Activated T-helper 2 cell treated with anti-CD3 and anti-CD28 coated beads, Interferon-gamma antibody, Interleukin-2, Interleukin-4, amounts not matched to agents 10 μg/mL and 5 μg/mL and 100 μg/mL, durations not matched to agents 14 hours and 24 hours and 36 hours (primary cell): ENCODE data around the gene LRRC61. TPM values are rescaled to one million over a fixed set of nuclear protein-coding genes. Genes with fewer than 3 reads are reported as not detected.

Experiments used
- DNase-seq: peaks from one replicate; pipeline ENCODE4 v3.0.0; 2021; ENCODE audit warnings: low spot score
- H3K27ac Mint-ChIP-seq: one replicate; pipeline ENCODE4 v1.8.0; 2021; ENCODE audit warnings: mixed read lengths
- H3K27me3 Mint-ChIP-seq: one replicate; pipeline ENCODE4 v1.8.0; 2021; ENCODE audit warnings: low read depth, mixed read lengths
- H3K36me3 Mint-ChIP-seq: one replicate; pipeline ENCODE4 v1.8.0; 2021; ENCODE audit warnings: low read depth, mixed read lengths
- H3K4me1 Mint-ChIP-seq: one replicate; pipeline ENCODE4 v1.8.0; 2021; ENCODE audit warnings: low read depth, mixed read lengths
- H3K4me3 Mint-ChIP-seq: one replicate; pipeline ENCODE4 v1.8.0; 2021; ENCODE audit warnings: low read depth, mild to moderate bottlenecking, moderate library complexity, mixed read lengths
- H3K9me3 Mint-ChIP-seq: one replicate; pipeline ENCODE4 v1.8.0; 2021; ENCODE audit warnings: mixed read lengths
- intact Hi-C: fragments of 100-400 bp; cut with micrococcal nuclease; formaldehyde crosslinking; loops from one replicate; pipeline ENCODE4 v1.15.1; 2023
- total RNA-seq: library from RNA; stranded (reverse); gene quantifications from 2 replicates; pipeline ENCODE4 v1.2.3, GENCODE V29; 2022

The LRRC61 gene
- total RNA-seq, 1 donor from 2014 or later = 25.8 TPM

DNA sequence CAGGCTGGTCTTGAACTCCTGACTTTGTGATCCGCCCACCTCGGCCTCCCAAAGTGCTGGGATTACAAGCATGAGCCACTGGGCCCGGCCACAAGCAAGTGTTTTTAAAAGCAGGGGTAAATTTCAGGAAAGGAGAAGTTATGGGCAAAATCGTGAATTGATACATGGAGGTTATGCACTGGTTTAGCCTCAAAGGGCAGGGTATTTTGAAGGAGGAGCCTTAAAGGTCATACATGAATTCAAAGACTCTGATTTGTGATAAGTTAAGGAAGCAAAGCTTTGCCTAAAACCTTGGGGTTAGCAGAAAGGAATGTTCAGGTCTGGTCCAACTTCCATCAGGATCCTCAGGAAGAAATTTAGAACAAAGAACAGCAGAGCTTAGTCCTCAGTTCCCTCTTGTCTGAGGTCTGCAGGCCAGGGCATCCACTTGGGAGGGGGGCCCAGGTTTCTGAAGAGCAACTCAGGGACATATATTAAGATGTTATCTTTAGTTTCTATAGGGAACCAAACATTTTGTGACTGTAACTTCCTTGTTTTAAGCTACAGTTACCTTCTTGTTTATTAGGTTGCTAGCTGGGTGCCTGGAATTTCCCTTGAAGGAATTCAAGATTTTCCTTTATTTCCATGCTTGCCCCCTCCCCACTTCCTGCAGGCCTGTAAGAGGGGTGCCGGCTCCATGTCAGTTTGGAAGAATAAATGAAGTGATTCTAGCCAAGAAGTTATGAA lies 42.7 kb downstream of the LRRC61 start:
- no peaks in the 10 kb centered on the region for H3K9me3 Mint-ChIP-seq
- intact Hi-C loops = no loop called here
- H3K4me1 Mint-ChIP-seq = peaks cover 35% of the 10 kb centered on the region
- H3K36me3 Mint-ChIP-seq = peaks cover 12% of the 10 kb centered on the region
- H3K4me3 Mint-ChIP-seq = peak overlapping the region; percentile 8
- no peaks in the 10 kb centered on the region for H3K27me3 Mint-ChIP-seq
- DNase-seq = no peak
- no peak overlapping the region for H3K27ac Mint-ChIP-seq

DNA sequence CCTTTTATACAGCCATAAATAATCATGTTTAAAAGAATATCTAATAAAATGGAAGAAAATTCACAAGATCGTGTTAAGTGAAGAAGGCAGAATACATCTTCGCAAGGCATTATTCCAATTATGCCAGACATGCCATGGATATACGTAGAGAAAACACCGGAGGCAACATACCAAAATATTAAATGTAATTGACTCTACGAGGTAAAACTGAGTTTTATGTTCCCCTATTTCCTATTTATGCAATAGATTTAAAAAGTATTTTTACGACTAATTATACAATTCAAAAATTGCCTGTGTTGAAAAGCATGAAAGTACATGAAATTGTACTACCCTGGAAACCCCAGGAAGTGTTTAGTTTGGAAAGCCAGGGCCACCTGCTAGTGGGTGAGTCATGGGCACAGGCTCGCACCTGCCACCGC lies 44.5 kb downstream of the LRRC61 start:
- peaks cover 36% of the 10 kb centered on the region for H3K4me1 Mint-ChIP-seq
- intact Hi-C loops = loop anchor here (1.0 to 2.0 kb wide), 3 partner anchors 10 to 53 kb away; partner anchors contain the start of genes ACTR3C and LRRC61
- peak overlapping the region; percentile 84 for H3K4me3 Mint-ChIP-seq
- H3K27ac Mint-ChIP-seq = peak overlapping the region; percentile 85
- H3K27me3 Mint-ChIP-seq = no peaks in the 10 kb centered on the region
- peaks cover 18% of the 10 kb centered on the region for H3K36me3 Mint-ChIP-seq
- H3K9me3 Mint-ChIP-seq = no peaks in the 10 kb centered on the region
- no peak for DNase-seq

DNA sequence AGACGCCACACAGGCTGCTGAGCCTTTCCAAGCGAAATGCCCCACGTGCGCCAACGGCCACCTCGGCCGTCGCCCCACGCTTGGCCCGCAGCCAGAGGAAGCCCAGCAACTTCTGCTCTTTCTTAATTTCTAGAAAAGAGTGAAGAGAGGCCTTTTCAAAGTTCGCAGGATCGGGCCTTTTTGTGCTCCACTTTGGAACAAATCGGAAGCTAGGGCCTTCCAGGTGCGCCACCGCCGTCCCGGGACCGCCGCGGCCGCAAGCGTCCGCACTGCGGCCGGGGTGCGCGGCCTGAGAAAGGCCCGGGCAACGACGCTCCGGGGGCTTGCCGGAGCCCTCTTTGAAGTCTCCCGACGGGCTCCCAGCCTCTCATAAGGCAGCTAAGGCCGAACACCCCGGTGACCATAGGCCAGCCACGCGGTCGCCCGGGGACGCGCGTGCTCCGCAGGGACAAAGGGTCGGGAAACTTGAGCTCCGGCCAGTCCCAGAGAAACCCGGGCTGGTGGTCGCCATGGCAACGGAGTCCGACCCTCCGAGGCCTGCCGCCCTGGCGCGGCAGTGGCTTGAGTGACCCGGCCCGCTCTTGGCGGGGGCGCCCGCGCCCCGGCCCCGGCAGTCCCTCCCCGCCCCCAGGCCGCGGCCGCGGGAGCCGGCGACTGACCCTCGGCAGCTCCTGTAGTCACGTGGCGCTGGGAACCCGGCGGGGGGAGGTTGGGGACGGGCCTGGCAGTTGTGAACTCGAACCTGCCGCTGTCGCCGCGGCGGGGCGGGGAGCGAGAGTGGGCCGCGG lies 45.1 kb downstream of the LRRC61 start, which contains the start of gene REPIN1:
Gene REPIN1, plus strand, starts transcription at position 727 of the 788 bp plus-strand sequence. CDS start 890 bp downstream, outside the sequence.
- peaks cover 23% of the 10 kb centered on the region for H3K36me3 Mint-ChIP-seq
- intact Hi-C loops = loop anchor here (1.0 to 2.0 kb wide), 3 partner anchors 11 to 53 kb away; partner anchors contain the start of genes ACTR3C and LRRC61

DNA sequence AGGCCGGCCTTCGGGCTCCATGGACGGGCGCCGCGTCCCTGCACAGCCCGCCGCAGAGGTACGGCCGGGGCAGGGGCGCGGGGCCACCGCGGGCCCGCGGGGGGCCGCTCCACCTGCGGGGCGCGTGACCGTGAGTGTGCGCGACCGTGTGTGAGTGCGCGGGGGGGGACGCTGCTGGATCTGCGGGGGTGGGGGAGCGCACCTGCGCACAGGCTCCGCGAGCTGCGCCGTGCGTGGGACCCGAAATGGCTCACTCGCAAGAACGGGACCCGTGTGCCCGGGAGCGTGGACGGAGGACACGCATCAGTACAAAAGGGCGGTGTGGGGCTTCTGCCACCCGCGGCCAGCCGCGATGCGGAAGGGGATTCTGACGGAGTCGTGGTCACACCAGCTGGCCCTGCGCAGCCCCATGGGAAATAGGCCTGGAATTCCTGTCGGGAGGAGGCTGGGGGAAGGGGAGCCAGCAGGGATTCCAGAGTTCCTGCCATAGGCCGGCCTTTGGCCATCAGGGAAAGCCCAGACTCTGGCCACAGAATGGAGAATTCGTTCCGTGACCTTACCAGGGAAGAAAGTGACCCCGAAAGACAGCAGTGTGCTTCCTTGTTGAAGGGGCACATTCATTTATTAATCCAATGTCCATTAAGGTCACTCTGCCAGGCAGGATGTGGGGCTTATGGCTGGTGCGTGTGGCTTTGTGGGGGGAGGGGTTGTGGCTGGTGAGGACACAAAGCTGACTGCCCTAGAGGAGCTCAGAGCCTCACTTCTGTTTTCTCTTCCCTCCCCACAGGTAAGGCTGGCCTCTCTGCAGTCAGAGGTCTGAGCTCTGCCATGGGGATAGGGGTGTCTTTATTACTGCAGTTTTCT lies 46.0 kb downstream of the LRRC61 start:
- Mint-ChIP-seq H3K36me3 (peaks cover 32% of the 10 kb centered on the region), H3K27me3 (no peaks in the 10 kb centered on the region), H3K4me1 (peaks cover 34% of the 10 kb centered on the region), H3K27ac (peak overlapping the region; percentile 94), H3K9me3 (no peaks in the 10 kb centered on the region), H3K4me3 (peak overlapping the region; percentile 94)
- intact Hi-C loops = loop anchor here (1.0 to 2.0 kb wide), 4 partner anchors 10 to 52 kb away; partner anchors contain the start of genes ACTR3C, LRRC61 and ZNF775
- DNase-seq = no peak

More for the DNA sequence above, 45.1 kb downstream of the LRRC61 start, which contains the start of gene REPIN1:
- H3K27ac Mint-ChIP-seq = peak within 1 kb of the TSS; percentile 94
- peaks cover 36% of the 10 kb centered on the region for H3K4me1 Mint-ChIP-seq
- no peaks in the 10 kb centered on the region for H3K9me3 Mint-ChIP-seq
- H3K27me3 Mint-ChIP-seq = no peaks in the 10 kb centered on the region
- peak within 1 kb of the TSS; percentile 94 for H3K4me3 Mint-ChIP-seq
- DNase-seq = peak; percentile 75

DNA sequence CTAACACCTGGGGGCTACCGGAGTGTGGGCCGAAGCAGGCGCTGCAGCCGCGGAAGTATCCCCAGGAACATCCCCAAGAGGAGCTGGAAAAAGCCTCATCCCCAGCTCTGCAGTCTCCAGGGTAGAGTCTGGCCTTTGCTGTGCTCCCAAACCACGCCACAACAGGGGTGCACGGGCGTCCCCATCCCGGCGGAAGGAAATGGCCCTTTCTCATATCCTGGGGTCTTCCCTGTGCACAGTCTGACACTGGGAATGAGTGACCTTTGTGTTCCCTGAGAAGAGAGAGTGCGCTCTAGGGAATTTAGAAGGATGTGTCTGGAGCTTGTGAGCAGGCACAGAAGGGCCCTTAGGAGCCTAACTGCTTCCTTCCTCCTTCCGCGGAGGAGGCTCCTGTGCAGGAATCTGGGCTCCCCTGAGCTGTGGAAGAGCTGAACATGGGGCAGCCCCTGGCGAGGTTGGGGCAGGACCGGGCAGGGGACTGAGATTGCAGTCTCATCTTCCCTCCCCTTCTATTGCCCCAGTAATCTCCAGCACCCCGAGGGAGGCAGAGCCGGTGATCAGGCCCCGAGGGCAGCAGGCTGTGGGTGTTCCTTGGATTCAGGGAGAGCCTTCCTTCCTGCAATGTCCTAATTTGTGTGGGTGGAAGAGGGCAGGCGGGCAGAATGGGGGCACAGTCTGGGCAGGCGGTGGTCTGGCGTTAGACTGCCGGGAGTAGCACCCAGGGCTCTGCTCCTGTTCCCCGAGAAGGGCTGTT lies 46.8 kb downstream of the LRRC61 start:
- intact Hi-C loops = loop anchor here (1.0 to 2.0 kb wide), 3 partner anchors 9 to 51 kb away; partner anchors contain the start of genes ACTR3C, LRRC61 and ZNF775
- no peaks in the 10 kb centered on the region for H3K9me3 Mint-ChIP-seq
- H3K27ac Mint-ChIP-seq = peak overlapping the region; percentile 94
- no peak for DNase-seq
- peak overlapping the region; percentile 94 for H3K4me3 Mint-ChIP-seq
- H3K27me3 Mint-ChIP-seq = no peaks in the 10 kb centered on the region
- peaks cover 36% of the 10 kb centered on the region for H3K4me1 Mint-ChIP-seq
- H3K36me3 Mint-ChIP-seq = peaks cover 40% of the 10 kb centered on the region

DNA sequence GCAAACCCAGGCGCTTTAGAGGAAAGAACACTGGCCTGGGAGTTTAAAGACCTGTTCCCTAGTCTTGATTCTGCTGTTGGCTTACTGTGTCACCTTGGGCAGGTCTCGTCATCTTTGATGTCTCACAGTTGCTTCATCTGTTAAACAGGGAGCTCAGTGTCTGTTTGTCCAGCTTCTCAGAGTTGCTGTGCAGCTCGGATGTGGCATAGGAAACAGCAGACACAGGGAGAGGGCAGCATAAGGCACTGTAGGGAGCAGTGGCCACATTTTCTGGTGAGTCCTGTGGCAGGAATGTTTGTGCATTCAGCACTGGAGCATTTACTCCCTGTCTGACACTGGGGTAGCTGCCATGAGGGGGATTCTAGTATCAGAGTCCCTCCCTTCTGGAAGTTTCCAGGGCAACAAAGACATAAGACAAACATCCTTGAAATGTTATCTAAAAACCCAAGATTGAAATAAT lies 47.5 kb downstream of the LRRC61 start:
- intact Hi-C loops = no loop called here
- no peak for DNase-seq
- no peaks in the 10 kb centered on the region for H3K27me3 Mint-ChIP-seq
- H3K4me3 Mint-ChIP-seq = peak overlapping the region; percentile 94
- peaks cover 34% of the 10 kb centered on the region for H3K4me1 Mint-ChIP-seq
- peaks cover 44% of the 10 kb centered on the region for H3K36me3 Mint-ChIP-seq
- no peaks in the 10 kb centered on the region for H3K9me3 Mint-ChIP-seq
- H3K27ac Mint-ChIP-seq = no peak overlapping the region

DNA sequence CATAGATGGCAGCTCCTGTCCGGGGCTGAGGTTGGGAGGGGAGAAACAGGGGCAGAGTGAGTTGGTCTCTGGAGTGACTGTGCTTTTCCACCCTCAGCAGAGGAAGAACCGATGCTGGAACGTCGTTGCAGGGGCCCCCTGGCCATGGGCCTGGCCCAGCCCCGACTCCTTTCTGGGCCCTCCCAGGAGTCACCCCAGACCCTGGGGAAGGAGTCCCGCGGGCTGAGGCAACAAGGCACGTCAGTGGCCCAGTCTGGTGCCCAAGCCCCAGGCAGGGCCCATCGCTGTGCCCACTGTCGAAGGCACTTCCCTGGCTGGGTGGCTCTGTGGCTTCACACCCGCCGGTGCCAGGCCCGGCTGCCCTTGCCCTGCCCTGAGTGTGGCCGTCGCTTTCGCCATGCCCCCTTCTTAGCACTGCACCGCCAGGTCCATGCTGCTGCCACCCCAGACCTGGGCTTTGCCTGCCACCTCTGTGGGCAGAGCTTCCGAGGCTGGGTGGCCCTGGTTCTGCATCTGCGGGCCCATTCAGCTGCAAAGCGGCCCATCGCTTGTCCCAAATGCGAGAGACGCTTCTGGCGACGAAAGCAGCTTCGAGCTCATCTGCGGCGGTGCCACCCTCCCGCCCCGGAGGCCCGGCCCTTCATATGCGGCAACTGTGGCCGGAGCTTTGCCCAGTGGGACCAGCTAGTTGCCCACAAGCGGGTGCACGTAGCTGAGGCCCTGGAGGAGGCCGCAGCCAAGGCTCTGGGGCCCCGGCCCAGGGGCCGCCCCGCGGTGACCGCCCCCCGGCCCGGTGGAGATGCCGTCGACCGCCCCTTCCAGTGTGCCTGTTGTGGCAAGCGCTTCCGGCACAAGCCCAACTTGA lies 48.2 kb downstream of the LRRC61 start:
- Mint-ChIP-seq H3K9me3 (no peaks in the 10 kb centered on the region), H3K36me3 (peaks cover 51% of the 10 kb centered on the region), H3K4me1 (peaks cover 35% of the 10 kb centered on the region), H3K27me3 (no peaks in the 10 kb centered on the region), H3K4me3 (no peak overlapping the region), H3K27ac (no peak overlapping the region)
- intact Hi-C loops = no loop called here
- DNase-seq = no peak

DNA sequence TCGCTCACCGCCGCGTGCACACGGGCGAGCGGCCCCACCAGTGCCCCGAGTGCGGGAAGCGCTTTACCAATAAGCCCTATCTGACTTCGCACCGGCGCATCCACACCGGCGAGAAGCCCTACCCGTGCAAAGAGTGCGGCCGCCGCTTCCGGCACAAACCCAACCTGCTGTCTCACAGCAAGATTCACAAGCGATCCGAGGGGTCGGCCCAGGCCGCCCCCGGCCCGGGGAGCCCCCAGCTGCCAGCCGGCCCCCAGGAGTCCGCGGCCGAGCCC lies 48.8 kb downstream of the LRRC61 start:
- Mint-ChIP-seq H3K36me3 (peaks cover 52% of the 10 kb centered on the region), H3K27me3 (no peaks in the 10 kb centered on the region), H3K27ac (no peak overlapping the region), H3K4me1 (peaks cover 39% of the 10 kb centered on the region), H3K9me3 (no peaks in the 10 kb centered on the region), H3K4me3 (no peak overlapping the region)
- no peak for DNase-seq
- intact Hi-C loops = no loop called here

DNA sequence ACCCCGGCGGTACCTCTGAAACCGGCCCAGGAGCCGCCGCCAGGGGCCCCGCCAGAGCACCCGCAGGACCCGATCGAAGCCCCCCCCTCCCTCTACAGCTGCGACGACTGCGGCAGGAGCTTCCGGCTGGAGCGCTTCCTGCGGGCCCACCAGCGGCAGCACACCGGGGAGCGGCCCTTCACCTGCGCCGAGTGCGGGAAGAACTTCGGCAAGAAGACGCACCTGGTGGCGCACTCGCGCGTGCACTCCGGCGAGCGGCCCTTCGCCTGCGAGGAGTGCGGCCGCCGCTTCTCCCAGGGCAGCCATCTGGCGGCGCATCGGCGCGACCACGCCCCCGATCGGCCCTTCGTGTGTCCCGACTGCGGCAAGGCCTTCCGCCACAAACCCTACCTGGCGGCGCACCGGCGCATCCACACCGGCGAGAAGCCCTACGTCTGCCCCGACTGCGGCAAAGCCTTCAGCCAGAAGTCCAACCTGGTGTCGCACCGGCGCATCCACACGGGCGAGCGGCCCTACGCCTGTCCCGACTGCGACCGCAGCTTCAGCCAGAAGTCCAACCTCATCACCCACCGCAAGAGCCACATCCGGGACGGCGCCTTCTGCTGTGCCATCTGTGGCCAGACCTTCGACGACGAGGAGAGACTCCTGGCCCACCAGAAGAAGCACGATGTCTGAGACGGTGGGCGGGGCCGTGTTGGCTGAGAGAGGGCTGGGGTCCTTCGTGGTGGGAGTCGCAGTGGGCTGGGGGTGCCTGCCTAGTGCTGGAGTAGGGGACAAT lies 49.3 kb downstream of the LRRC61 start:
- H3K4me1 Mint-ChIP-seq = peaks cover 41% of the 10 kb centered on the region
- H3K27me3 Mint-ChIP-seq = no peaks in the 10 kb centered on the region
- DNase-seq = no peak
- no peak overlapping the region for H3K4me3 Mint-ChIP-seq
- H3K27ac Mint-ChIP-seq = no peak overlapping the region
- intact Hi-C loops = no loop called here
- peaks cover 52% of the 10 kb centered on the region for H3K36me3 Mint-ChIP-seq
- no peaks in the 10 kb centered on the region for H3K9me3 Mint-ChIP-seq

DNA sequence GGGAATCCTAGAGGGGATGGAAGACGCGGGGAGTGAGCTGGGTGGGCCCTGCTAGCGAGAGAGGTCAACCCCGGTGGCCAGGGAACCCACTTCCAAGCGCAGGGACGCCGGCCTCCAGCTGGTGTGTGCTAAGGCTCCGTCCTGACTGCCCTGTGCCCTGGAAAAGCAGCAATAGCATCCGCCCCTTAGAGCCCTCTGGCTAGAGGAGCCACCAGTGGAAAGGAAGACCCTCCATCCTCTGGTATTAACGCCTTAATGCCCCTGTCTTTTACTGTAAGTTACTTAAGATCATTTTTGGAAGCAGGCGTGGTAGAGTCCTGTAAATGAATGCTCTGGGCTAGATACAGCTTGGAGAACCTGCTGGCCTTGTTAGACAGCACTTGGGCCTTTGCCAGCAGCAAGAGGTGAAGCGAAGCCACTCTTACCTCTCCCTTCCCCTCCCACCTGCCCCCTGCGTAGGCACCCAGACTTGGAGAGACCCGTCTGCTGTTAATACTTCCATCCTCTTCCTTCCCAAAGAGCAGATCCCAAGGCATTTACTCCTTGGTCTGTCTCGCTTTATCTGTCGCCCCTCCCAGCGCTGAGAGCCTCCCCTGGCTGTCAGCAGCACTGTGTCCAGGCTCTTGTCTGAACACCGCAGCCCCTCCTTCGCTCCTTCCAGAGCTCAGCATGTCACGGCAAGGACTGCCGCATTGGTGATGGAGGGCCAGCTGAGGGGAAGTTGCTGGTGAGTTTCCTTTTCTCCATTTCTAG lies 50.1 kb downstream of the LRRC61 start:
- Mint-ChIP-seq H3K36me3 (peaks cover 52% of the 10 kb centered on the region), H3K9me3 (no peaks in the 10 kb centered on the region), H3K4me1 (peaks cover 45% of the 10 kb centered on the region), H3K27ac (no peak overlapping the region), H3K4me3 (no peak overlapping the region), H3K27me3 (no peaks in the 10 kb centered on the region)
- no peak for DNase-seq
- intact Hi-C loops = no loop called here
